ENCODE measurements around the gene ADGRV1.

ADGRV1 gene

GRCh38 chr5:91142819-91143218 is 584.2 kb downstream of the ADGRV1 start:
- FAIRE-seq (no peak), DNase-seq (ENCODE audit: insufficient read length, low spot score) (no peak)
- TF ChIP-seq CTCF (IDR thresholded peaks at IDR 0.05; ENCODE audit: insufficient read depth, missing control alignments) = no peak

- FAIRE-seq = no peak
These were observed 585.2 kb downstream of the ADGRV1 start for GRCh38 chr5:91143840-91144239.

DNA sequence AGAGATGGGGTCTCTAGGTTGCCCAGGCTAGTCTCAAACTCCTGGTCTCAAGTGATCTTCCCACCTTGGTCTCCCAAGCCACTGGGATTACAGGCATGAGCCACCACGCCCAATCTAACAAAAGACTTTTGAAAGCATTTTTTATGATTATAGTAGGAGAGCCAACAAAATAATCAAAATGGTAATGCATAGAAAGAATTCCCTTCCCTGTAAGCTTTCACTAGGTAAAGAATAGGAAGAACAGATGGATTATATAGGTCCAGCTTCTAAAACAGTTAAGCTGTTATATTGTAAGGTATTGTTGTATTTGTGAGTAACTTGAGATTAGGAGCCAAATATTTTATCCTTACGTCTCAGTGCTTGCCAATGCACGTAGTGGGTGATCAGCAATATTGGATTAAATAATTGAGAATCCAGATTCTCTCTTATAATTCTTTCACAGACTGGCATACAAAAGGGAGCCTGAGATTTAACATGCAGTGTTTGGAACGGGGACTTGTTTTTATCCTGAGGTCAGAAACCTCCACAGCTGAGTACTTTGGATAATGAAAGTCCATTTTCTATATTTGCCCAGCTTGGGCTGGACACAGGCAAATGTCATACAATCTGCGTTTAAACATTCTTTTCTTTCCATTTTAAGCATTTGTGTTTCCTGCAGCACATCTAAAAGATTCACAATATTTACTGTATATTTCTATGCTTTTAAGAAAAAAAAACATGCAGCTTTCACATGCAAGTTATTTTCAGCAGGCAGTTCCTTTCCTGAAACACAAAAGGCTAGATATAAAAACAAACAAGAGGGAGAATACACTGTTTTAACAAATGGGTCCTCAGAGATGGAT is 586.1 kb downstream of the ADGRV1 start:
- FAIRE-seq (no peak), DNase-seq (ENCODE audit: insufficient read length, low spot score) (no peak)
- no peak for TF ChIP-seq CTCF (IDR thresholded peaks at IDR 0.05; ENCODE audit: insufficient read depth, missing control alignments)

More at GRCh38 chr5:91143840-91144239, 585.2 kb downstream of the ADGRV1 start:
- TF ChIP-seq CTCF (IDR thresholded peaks at IDR 0.05; ENCODE audit: insufficient read depth, missing control alignments) = no peak
- no peak for DNase-seq (ENCODE audit: insufficient read length, low spot score)

DNA sequence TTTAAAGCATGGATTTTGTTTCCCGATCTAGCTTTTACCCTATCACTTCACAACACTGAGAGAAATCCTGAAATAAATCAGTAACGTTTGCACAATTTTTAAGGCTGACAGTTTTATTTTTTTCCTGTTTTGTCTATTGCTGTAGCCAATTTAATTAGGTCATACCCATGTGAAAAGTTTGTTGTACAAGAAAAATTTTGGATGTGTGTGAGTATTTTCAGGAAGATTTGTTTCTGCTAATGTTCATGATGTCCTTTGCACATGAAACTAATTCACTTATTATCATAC is 586.7 kb downstream of the ADGRV1 start:
- DNase-seq (ENCODE audit: insufficient read length, low spot score) (no peak), FAIRE-seq (no peak)
- TF ChIP-seq CTCF (IDR thresholded peaks at IDR 0.05; ENCODE audit: insufficient read depth, missing control alignments) = no peak

- no peak for TF ChIP-seq CTCF (IDR thresholded peaks at IDR 0.05; ENCODE audit: insufficient read depth, missing control alignments)
- FAIRE-seq = no peak
- DNase-seq (ENCODE audit: insufficient read length, low spot score) = no peak
These were observed 587.6 kb downstream of the ADGRV1 start for GRCh38 chr5:91146230-91146629.

DNA sequence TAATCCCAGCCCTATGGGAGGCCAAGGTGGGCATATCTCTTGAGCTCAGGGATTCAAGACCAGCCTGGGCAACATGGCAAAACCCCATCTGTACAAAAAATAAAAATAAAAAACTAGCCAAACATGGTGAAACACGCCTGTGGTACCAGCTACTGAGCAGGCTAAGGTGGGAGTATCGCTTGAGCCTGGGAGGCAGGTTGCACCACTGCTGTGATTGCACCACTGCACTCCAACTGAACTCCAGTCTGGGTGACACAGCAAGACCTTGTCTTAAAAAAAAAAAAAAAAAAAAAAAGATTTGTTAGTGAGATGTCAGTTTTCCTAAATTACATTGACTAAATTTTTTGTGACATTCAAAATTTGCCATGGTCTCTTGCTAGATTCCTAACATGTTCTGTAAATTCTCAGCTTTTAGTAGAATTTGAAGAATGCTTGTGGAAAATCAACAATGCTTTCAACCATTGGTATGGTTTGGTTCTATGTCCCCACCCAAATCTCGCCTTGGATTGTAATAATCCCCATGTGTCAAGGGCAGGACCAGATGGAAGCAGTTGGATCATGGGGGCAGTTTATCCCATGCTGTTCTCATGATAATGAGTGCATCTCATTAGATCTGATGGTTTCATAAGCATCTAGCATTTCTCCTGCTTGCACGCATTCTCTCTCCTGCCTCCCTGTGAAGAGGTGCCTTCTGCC is 588.5 kb downstream of the ADGRV1 start:
- FAIRE-seq (no peak), DNase-seq (ENCODE audit: insufficient read length, low spot score) (no peak)
- TF ChIP-seq CTCF (IDR thresholded peaks at IDR 0.05; ENCODE audit: insufficient read depth, missing control alignments) = no peak

DNA sequence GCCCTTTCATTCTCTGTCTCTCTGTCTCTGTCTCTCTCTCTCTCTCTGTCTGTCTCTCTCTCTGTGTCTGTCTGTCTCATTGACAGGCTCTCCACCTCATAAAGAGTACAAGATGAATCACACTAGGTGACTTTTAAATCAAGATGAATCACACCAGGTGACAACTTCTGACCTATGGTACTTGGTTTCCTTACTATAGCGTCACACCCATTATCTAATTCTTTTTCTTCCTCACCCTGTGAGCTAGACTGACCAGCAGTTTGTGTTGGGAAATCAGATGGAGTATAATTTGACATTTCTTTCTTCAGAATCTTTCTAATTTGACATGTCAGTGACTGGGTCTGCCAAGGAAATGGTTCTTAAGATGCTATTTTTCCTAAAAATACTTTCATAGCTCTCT is 591.6 kb downstream of the ADGRV1 start:
- no peak for TF ChIP-seq CTCF (IDR thresholded peaks at IDR 0.05; ENCODE audit: insufficient read depth, missing control alignments)
- FAIRE-seq (peak; percentile 46), DNase-seq (ENCODE audit: insufficient read length, low spot score) (no peak)
